GM12878 (cell line): ENCODE data around the gene HDGF. TPM values are rescaled to one million over a fixed set of nuclear protein-coding genes. Genes with fewer than 3 reads are reported as not detected.

ENCODE experiments used
- ATAC-seq: fragments of 200-7000 bp; cut with Tn5 transposase; 3 replicates; pipeline ENCODE4 v1.9.1; 2020; ENCODE audit warnings: mild to moderate bottlenecking, moderate library complexity
- BruUV-seq: library from RNA; stranded (reverse); fragments of 400-500 nt; replicated peaks from 2 replicates; lab custom pipeline; 2021; lab: Mats Ljungman, UMichigan
- CTCF ChIA-PET: fragments of 300-600 bp; sonication (Branson Sonifier 250); formaldehyde crosslinking; extraction: SDS; loops from one replicate; lab custom pipeline; 2021; ENCODE audit warnings: inconsistent platforms; lab: Yijun Ruan, JAX
- POLR2A ChIA-PET: fragments of 350-600 bp; formaldehyde crosslinking; extraction: SDS; loops from one replicate; lab custom pipeline; 2021; ENCODE audit warnings: inconsistent platforms; lab: Charles Lee
- RAD21 ChIA-PET: fragments of 300-600 bp; sonication (Branson Sonifier 250); formaldehyde crosslinking; loops from one replicate; lab custom pipeline; 2023; ENCODE audit warnings: antibody characterized with exemption; ENCODE audit not compliant: unreplicated experiment; lab: Charles Lee
- SMC1A ChIA-PET: fragments of 300-600 bp; sonication (Branson Sonifier 250); formaldehyde crosslinking; loops from one replicate; lab custom pipeline; 2023; ENCODE audit not compliant: unreplicated experiment, uncharacterized antibody; lab: Charles Lee
- DNase-seq: peaks from one replicate; pipeline ENCODE4 v3.0.0-alpha.2; 2011; ENCODE audit warnings: low read depth, low spot score
- FAIRE-seq: peaks from 3 replicates; lab custom pipeline; 2011; peaks lifted over from hg19 to GRCh38; lab: Jason Lieb, UNC
- H2AFZ ChIP-seq: 2 replicates; pipeline ENCODE4 v1.6.0; 2011; ENCODE audit warnings: low read depth, low read length, control low read depth; ENCODE audit not compliant: control insufficient read depth
- H3K27ac ChIP-seq: 2 replicates; pipeline ENCODE4 v1.5.1; 2011; ENCODE audit warnings: control low read depth; ENCODE audit not compliant: control insufficient read depth, insufficient read depth
- H3K27me3 ChIP-seq, 2 experiments: replicated peaks in 1 of 2; 2 replicates each; pipeline versions ENCODE4 v1.6.0 to v1.6.1; 2011; ENCODE audit warnings: low read length in 1 of 2; ENCODE audit not compliant: control insufficient read depth in 2 of 2, insufficient read depth in 2 of 2
- H3K36me3 ChIP-seq, 2 experiments: 2 replicates each; pipeline ENCODE4 v1.5.1; 2011; ENCODE audit warnings: low read length in 1 of 2; ENCODE audit not compliant: control insufficient read depth in 2 of 2, insufficient read depth in 2 of 2
- H3K4me1 ChIP-seq: 2 replicates; pipeline ENCODE4 v1.6.1; 2011; ENCODE audit warnings: mild to moderate bottlenecking, low read length, moderate library complexity, mixed read lengths; ENCODE audit not compliant: control insufficient read depth, insufficient read depth
- H3K4me2 ChIP-seq: 2 replicates; pipeline ENCODE4 v1.6.0; 2011; ENCODE audit warnings: control low read depth; ENCODE audit not compliant: control insufficient read depth, insufficient read depth
- H3K4me3 ChIP-seq: fragments of 200-600 bp; sonication (generic); 2 replicates; pipeline ENCODE4 v1.5.1; 2016
- H3K79me2 ChIP-seq: 2 replicates; pipeline ENCODE4 v1.6.0; 2011; ENCODE audit warnings: low read length; ENCODE audit not compliant: control insufficient read depth, insufficient read depth
- H3K9ac ChIP-seq: 2 replicates; pipeline ENCODE4 v1.8.0; 2011; ENCODE audit warnings: low read length, control low read depth, mixed read lengths; ENCODE audit not compliant: control insufficient read depth, insufficient read depth
- H3K9me3 ChIP-seq: replicated peaks from 3 replicates; pipeline ENCODE4 v1.5.1; 2011; ENCODE audit warnings: mild to moderate bottlenecking, low read length; ENCODE audit not compliant: control insufficient read depth, insufficient read depth
- H4K20me1 ChIP-seq: 2 replicates; pipeline ENCODE4 v1.6.0; 2011; ENCODE audit not compliant: control insufficient read depth, insufficient read depth
- BMI1 ChIP-seq: fragments of 450-650 bp; IDR thresholded peaks from 2 replicates; pipeline ENCODE4 v1.6.1; 2016; ENCODE audit warnings: mild to moderate bottlenecking, moderate library complexity, borderline replicate concordance
- EP300 ChIP-seq, 2 experiments: fragments of 150-350 bp in 1 of 2; IDR thresholded peaks; 2 replicates each; pipeline ENCODE4 v1.6.1; 2011 to 2012; ENCODE audit warnings: low read depth in 2 of 2, low read length in 2 of 2, borderline replicate concordance in 1 of 2, improper control_type of control experiment in 1 of 2, inconsistent platforms in 1 of 2; ENCODE audit not compliant: control insufficient read depth in 1 of 2
- IKZF1 ChIP-seq: fragments of 450-650 bp; conservative IDR thresholded peaks from 2 replicates; pipeline ENCODE4 v1.6.1; 2017; ENCODE audit warnings: antibody characterized with exemption, mild to moderate bottlenecking
- KAT2A ChIP-seq: conservative IDR thresholded peaks from 2 replicates; pipeline ENCODE4 v1.6.1; 2011; ENCODE audit warnings: low read depth, low read length; ENCODE audit not compliant: control insufficient read depth
- KDM1A ChIP-seq: fragments of 200-600 bp; sonication (generic); IDR thresholded peaks from 2 replicates; pipeline ENCODE4 v1.6.1; 2016; ENCODE audit warnings: borderline replicate concordance
- NKRF ChIP-seq: fragments of 450-650 bp; conservative IDR thresholded peaks from 2 replicates; pipeline ENCODE4 v1.6.1; 2017; ENCODE audit warnings: mild to moderate bottlenecking, moderate library complexity
- NR2C1 ChIP-seq: fragments of 450-650 bp; IDR thresholded peaks from 2 replicates; pipeline ENCODE4 v1.6.1; 2017; ENCODE audit warnings: antibody characterized with exemption, mild to moderate bottlenecking, moderate library complexity
- NR2C2 ChIP-seq: IDR thresholded peaks from 2 replicates; pipeline ENCODE4 v1.6.1; 2011; ENCODE audit warnings: borderline replicate concordance, low read depth; ENCODE audit not compliant: control insufficient read depth, insufficient read length
- RAD21 ChIP-seq: IDR thresholded peaks from 2 replicates; pipeline ENCODE4 v1.6.1; 2011; ENCODE audit warnings: mild to moderate bottlenecking, low read depth, low read length, moderate library complexity; ENCODE audit not compliant: insufficient read depth
- SREBF2 ChIP-seq: IDR thresholded peaks from 2 replicates; pipeline ENCODE4 v1.6.1; 2012; ENCODE audit warnings: mild to moderate bottlenecking, low read length
- SUPT20H ChIP-seq: IDR thresholded peaks from 2 replicates; pipeline ENCODE4 v1.6.1; 2011; ENCODE audit warnings: low read depth, mild to moderate bottlenecking, low read length, moderate library complexity, borderline replicate concordance; ENCODE audit not compliant: control insufficient read depth
- WRNIP1 ChIP-seq: IDR thresholded peaks from 2 replicates; pipeline ENCODE4 v1.6.1; 2011; ENCODE audit warnings: low read depth, low read length, improper control_type of control experiment, borderline replicate concordance
- ZNF24 ChIP-seq: fragments of 450-650 bp; IDR thresholded peaks from 2 replicates; pipeline ENCODE4 v1.6.1; 2017; ENCODE audit warnings: antibody characterized with exemption, mild to moderate bottlenecking
- WGBS: methylation state at CpG from one replicate; pipeline ENCODE4 v1.1.6; 2016; ENCODE audit warnings: low lambda C conversion rate; ENCODE audit not compliant: insufficient replicate concordance, insufficient coverage; ENCODE audit errors: missing lambda C conversion rate; 5-methylcytosine and 5-hydroxymethylcytosine counted together
- in situ Hi-C: fragments of 300-500 bp; cut with MboI; formaldehyde crosslinking; loops from 9 replicates; pipeline ENCODE4 v1.14.3; 2018; ENCODE audit warnings: mixed read lengths
- intact Hi-C: fragments of 100-400 bp; cut with micrococcal nuclease; formaldehyde crosslinking; loops from one replicate; pipeline ENCODE4 v1.14.2; 2022; ENCODE audit not compliant: unreplicated experiment
- polyA plus RNA-seq, 11 experiments: library from polyadenylated mRNA; depleted of rRNA in 4 of 11; unstranded in 6 of 11; stranded (reverse) in 5 of 11; fragments of >200 nt; fragmentation: Nextera tagmentation in 4 of 11; fragmentation: Illumina TruSeq in 1 of 11; extraction: Ambion mirVana in 4 of 11; extraction: Trizol in 1 of 11; gene quantifications; 1 replicate in 1 of 11; 2 replicates in 10 of 11; pipeline versions ENCODE4 v1.2.1 to v1.2.3, GENCODE V29; 2011 to 2016; ENCODE audit warnings: inconsistent platforms in 2 of 11, missing spikeins in 2 of 11, low read depth in 1 of 11
- total RNA-seq, 4 experiments: library from RNA; depleted of rRNA in 3 of 4; stranded (reverse); fragments of >200 nt in 3 of 4; fragmentation: Illumina TruSeq in 1 of 4; extraction: Trizol in 1 of 4; gene quantifications; 2 replicates each; pipeline versions ENCODE4 v1.2.1 to v1.2.3, GENCODE V29; 2013 to 2021
- TF ChIP-seq, protein P1 (sequence below): IDR thresholded peaks from 2 replicates; pipeline ENCODE4 v1.6.1; 2012; ENCODE audit warnings: low read depth, low read length, improper control_type of control experiment

The HDGF gene
- total and polyA plus RNA-seq, 10 of the 15 experiments (the other 5 are each of a cell fraction or from before 2014, with no cell fraction given), result 28.3 to 372 (median 209) TPM

- DNase-seq (no peak), FAIRE-seq (no peak), ATAC-seq (no peak)
- H2AFZ ChIP-seq, result no peak overlapping the region
- no peaks in the 10 kb centered on the region for H3K27me3 ChIP-seq
- H3K4me2 ChIP-seq, result no peak overlapping the region
- H3K79me2 ChIP-seq, result no peaks in the 10 kb centered on the region
- H4K20me1 ChIP-seq, result no peaks in the 10 kb centered on the region
- POLR2A ChIA-PET, result no interaction called here
- H3K27ac ChIP-seq, result no peak overlapping the region
- intact Hi-C loops, result no loop called here
- SMC1A ChIA-PET, result interaction anchor here (1.2 to 2.3 kb wide), 3 partner anchors 9 to 23 kb away, joined by 4 to 11 read pairs (median 4); no protein-coding TSS in a partner anchor
- H3K9ac ChIP-seq, result no peak overlapping the region
- BruUV-seq, result no TSS peak
- no peaks in the 10 kb centered on the region; a peak in 2 of 4 replicates for H3K36me3 ChIP-seq
- CTCF ChIA-PET, result interaction anchor here (1.2 to 10.0 kb wide), 5 partner anchors 9 to 361 kb away, joined by 3 to 68 read pairs (median 5); no protein-coding TSS in a partner anchor
- H3K4me1 ChIP-seq, result no peaks in the 10 kb centered on the region
- no peak for TF ChIP-seq BMI1
- no peak for TF ChIP-seq NKRF
- TF ChIP-seq RAD21, result no peak
- TF ChIP-seq ZNF24, result no peak
- TF ChIP-seq NR2C1, result no peak
- TF ChIP-seq, protein P1, sequence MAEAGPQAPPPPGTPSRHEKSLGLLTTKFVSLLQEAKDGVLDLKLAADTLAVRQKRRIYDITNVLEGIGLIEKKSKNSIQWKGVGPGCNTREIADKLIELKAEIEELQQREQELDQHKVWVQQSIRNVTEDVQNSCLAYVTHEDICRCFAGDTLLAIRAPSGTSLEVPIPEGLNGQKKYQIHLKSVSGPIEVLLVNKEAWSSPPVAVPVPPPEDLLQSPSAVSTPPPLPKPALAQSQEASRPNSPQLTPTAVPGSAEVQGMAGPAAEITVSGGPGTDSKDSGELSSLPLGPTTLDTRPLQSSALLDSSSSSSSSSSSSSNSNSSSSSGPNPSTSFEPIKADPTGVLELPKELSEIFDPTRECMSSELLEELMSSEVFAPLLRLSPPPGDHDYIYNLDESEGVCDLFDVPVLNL, result no peak
- TF ChIP-seq KAT2A, result no peak
- TF ChIP-seq SUPT20H, result no peak
- no peak for TF ChIP-seq IKZF1
- no peak for TF ChIP-seq WRNIP1
- no peak for TF ChIP-seq EP300 (IDR thresholded peaks at IDR 0.05; ENCODE audit: borderline replicate concordance in 1 of 2, control insufficient read depth in 1 of 2, low read depth in 2 of 2, low read length in 2 of 2)
- TF ChIP-seq KDM1A, result no peak
- no peak for TF ChIP-seq SREBF2
- no peak for TF ChIP-seq NR2C2
- no peak overlapping the region for H3K4me3 ChIP-seq
- RAD21 ChIA-PET, result interaction anchor here (1.8 kb wide), 1 partner anchor 14 kb away, joined by 8 read pairs; no protein-coding TSS in a partner anchor
- in situ Hi-C loops, result no loop called here
- no peaks in the 10 kb centered on the region for H3K9me3 ChIP-seq
- 75% methylated on average over 3 of the region's 3 CpGs for WGBS
Observed at GRCh38 chr1:156712626-156713025, 38.8 kb downstream of the HDGF start.
